CD4-positive, alpha-beta T cell (primary cell): ENCODE data around the gene SH3BP2. TPM values are rescaled to one million over a fixed set of nuclear protein-coding genes. Genes with fewer than 3 reads are reported as not detected.

ENCODE experiments used
- ATAC-seq: fragments of 200-7000 bp; cut with Tn5 transposase; one replicate; pipeline ENCODE4 v1.10.0; 2022; ENCODE audit warnings: mild to moderate bottlenecking; ENCODE audit not compliant: poor library complexity
- CTCF ChIA-PET: fragments of 350-600 bp; sonication (Branson Sonifier 250); formaldehyde crosslinking; loops from one replicate; lab custom pipeline; 2021; ENCODE audit warnings: antibody characterized with exemption, inconsistent platforms; lab: Charles Lee
- POLR2A ChIA-PET: fragments of 350-600 bp; sonication (Branson Sonifier 250); formaldehyde crosslinking; loops from one replicate; lab custom pipeline; 2021; ENCODE audit warnings: antibody characterized with exemption, inconsistent platforms; lab: Charles Lee
- DNase-seq, 14 experiments: peaks; one replicate each; pipeline ENCODE4 v3.0.0-alpha.2; 2013 to 2020; ENCODE audit warnings: mixed read lengths in 2 of 14
- H3K27ac ChIP-seq, 2 donors: one replicate each; pipeline versions ENCODE4 v1.5.1 to v1.7.0; 2013; ENCODE audit warnings: low read length in 2 of 2, low read depth in 1 of 2, mild to moderate bottlenecking in 1 of 2
- H3K27me3 ChIP-seq, 2 experiments: 1 replicate in 1 of 2; 2 replicates in 1 of 2; pipeline versions ENCODE4 v1.6.1 to v1.7.0; 2013; ENCODE audit warnings: low read length in 2 of 2, control low read depth in 1 of 2, mild to moderate bottlenecking in 1 of 2, moderate library complexity in 1 of 2; ENCODE audit not compliant: insufficient read depth in 2 of 2, control insufficient read depth in 1 of 2
- H3K36me3 ChIP-seq: one replicate; pipeline ENCODE4 v1.6.1; 2013; ENCODE audit warnings: low read length, control low read depth; ENCODE audit not compliant: insufficient read depth
- H3K4me1 ChIP-seq: one replicate; pipeline ENCODE4 v1.6.1; 2013; ENCODE audit warnings: low read length, control low read depth; ENCODE audit not compliant: insufficient read depth
- H3K4me3 ChIP-seq: one replicate; pipeline ENCODE4 v1.5.1; 2013; ENCODE audit warnings: mild to moderate bottlenecking, low read length, moderate library complexity
- H3K9me3 ChIP-seq, 2 experiments: 1 replicate in 1 of 2; 2 replicates in 1 of 2; pipeline versions ENCODE4 v1.6.1 to v1.7.0; 2013; ENCODE audit warnings: low read length in 2 of 2, mild to moderate bottlenecking in 2 of 2, control low read depth in 1 of 2, moderate library complexity in 1 of 2; ENCODE audit not compliant: control insufficient read depth in 1 of 2, insufficient read depth in 1 of 2
- H3K27ac Mint-ChIP-seq: one replicate; pipeline ENCODE4 v1.8.0; 2020; ENCODE audit warnings: mixed read lengths
- H3K27me3 Mint-ChIP-seq: one replicate; pipeline ENCODE4 v1.8.0; 2021; ENCODE audit warnings: mixed read lengths
- H3K36me3 Mint-ChIP-seq: one replicate; pipeline ENCODE4 v1.8.0; 2021; ENCODE audit warnings: low read depth, mixed read lengths
- H3K4me1 Mint-ChIP-seq: one replicate; pipeline ENCODE4 v1.8.0; 2021; ENCODE audit warnings: low read depth, mixed read lengths
- H3K4me3 Mint-ChIP-seq: one replicate; pipeline ENCODE4 v1.8.0; 2020; ENCODE audit warnings: mild to moderate bottlenecking, mixed read lengths
- H3K9me3 Mint-ChIP-seq: one replicate; pipeline ENCODE4 v1.8.0; 2020; ENCODE audit warnings: mixed read lengths
- intact Hi-C, 2 experiments: fragments of 100-400 bp; cut with DNase I in 1 of 2; cut with micrococcal nuclease in 1 of 2; formaldehyde crosslinking; loops; one replicate each; pipeline versions ENCODE4 v1.15.1 to v1.9.0; 2023 to 2025; cut with DNase I, micrococcal nuclease
- total RNA-seq, 174 experiments: library from RNA in 2 of 174; stranded (reverse) in 2 of 174; gene quantifications; one replicate each; pipeline ENCODE4 v1.2.3 and lab custom pipeline; 2021 to 2026
- TF ChIP-seq, protein P1 (sequence below): fragments of 200-600 bp; IDR thresholded peaks from one replicate; pipeline ENCODE4 v1.8.0; 2022; ENCODE audit warnings: antibody characterized with exemption, mild to moderate bottlenecking

Gene SH3BP2
- total RNA-seq, 2 experiments from 2014 or later: 30.1 to 30.5 TPM

DNA sequence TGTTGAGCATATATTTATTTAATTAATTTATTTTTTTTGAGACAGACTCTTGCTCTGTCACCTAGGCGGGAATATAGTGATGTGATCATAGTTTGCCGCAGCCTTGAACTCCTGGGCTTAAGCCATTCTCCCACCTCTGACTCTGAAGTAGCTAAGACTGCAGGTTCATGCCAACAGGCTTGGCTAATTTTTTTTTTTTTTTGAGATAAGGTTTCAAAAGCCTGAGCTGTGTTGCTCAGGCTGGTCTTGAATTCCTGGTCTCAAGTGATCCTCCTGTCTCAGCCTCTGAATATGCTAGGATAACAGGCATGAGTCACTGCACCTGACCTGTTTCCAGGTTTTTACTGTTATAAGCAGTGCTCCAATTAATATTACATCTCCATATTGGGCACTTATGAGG, 55.6 kb downstream of the SH3BP2 start:
- H3K4me3 Mint-ChIP-seq: no peak overlapping the region
- ChIA-PET CTCF (no interaction called here), POLR2A (interaction anchor here (0.6 to 3.1 kb wide), 3 partner anchors 10 to 50 kb away, joined by 3 to 12 read pairs (median 3); no protein-coding TSS in a partner anchor)
- DNase-seq: no peak
- no peaks in the 10 kb centered on the region for H3K9me3 Mint-ChIP-seq
- ATAC-seq: no peak
- no peaks in the 10 kb centered on the region for H3K27me3 Mint-ChIP-seq
- TF ChIP-seq, protein P1, sequence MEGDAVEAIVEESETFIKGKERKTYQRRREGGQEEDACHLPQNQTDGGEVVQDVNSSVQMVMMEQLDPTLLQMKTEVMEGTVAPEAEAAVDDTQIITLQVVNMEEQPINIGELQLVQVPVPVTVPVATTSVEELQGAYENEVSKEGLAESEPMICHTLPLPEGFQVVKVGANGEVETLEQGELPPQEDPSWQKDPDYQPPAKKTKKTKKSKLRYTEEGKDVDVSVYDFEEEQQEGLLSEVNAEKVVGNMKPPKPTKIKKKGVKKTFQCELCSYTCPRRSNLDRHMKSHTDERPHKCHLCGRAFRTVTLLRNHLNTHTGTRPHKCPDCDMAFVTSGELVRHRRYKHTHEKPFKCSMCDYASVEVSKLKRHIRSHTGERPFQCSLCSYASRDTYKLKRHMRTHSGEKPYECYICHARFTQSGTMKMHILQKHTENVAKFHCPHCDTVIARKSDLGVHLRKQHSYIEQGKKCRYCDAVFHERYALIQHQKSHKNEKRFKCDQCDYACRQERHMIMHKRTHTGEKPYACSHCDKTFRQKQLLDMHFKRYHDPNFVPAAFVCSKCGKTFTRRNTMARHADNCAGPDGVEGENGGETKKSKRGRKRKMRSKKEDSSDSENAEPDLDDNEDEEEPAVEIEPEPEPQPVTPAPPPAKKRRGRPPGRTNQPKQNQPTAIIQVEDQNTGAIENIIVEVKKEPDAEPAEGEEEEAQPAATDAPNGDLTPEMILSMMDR: no peak
- no peaks in the 10 kb centered on the region for H3K9me3 ChIP-seq
- H3K27ac Mint-ChIP-seq: peak overlapping the region; percentile 82
- H3K27ac ChIP-seq: no peak overlapping the region
- H3K36me3 ChIP-seq: peaks cover 2% of the 10 kb centered on the region
- H3K27me3 ChIP-seq: no peaks in the 10 kb centered on the region
- peaks cover 73% of the 10 kb centered on the region for H3K4me1 Mint-ChIP-seq
- intact Hi-C loops: loop anchor here in 1 of 2 experiments (10.0 kb wide), 1 partner anchor 54 kb away; the partner anchor contains the start of gene SH3BP2
- H3K4me1 ChIP-seq: peaks cover 59% of the 10 kb centered on the region
- H3K4me3 ChIP-seq: no peak overlapping the region
- H3K36me3 Mint-ChIP-seq: peaks cover 14% of the 10 kb centered on the region

GRCh38 chr4:2849267-2850152, 56.6 kb downstream of the SH3BP2 start:
- Histone ChIP-seq H3K4me3 (no peak overlapping the region), H3K27me3 (no peaks in the 10 kb centered on the region), H3K36me3 (peaks cover 13% of the 10 kb centered on the region), H3K9me3 (no peaks in the 10 kb centered on the region), H3K27ac (peak overlapping the region in 1 of 2 donors; percentile 42), H3K4me1 (peaks cover 66% of the 10 kb centered on the region)
- Mint-ChIP-seq H3K9me3 (no peaks in the 10 kb centered on the region), H3K36me3 (peaks cover 11% of the 10 kb centered on the region), H3K4me3 (peak overlapping the region; percentile 34), H3K27ac (peak overlapping the region; percentile 82), H3K4me1 (peaks cover 80% of the 10 kb centered on the region), H3K27me3 (no peaks in the 10 kb centered on the region)
- ChIA-PET CTCF (interaction anchor here (0.8 kb wide), 1 partner anchor 37 kb away, joined by 3 read pairs; no protein-coding TSS in a partner anchor), POLR2A (interaction anchor here (3.1 kb wide), 1 partner anchor 11 kb away, joined by 12 read pairs; no protein-coding TSS in a partner anchor)
- intact Hi-C loops: loop anchor here (5.0 to 10.0 kb wide), 3 partner anchors 37 to 58 kb away; partner anchors contain the start of gene SH3BP2 (in 1 of the 2)
- TF ChIP-seq, protein P1: no peak
- DNase-seq (no peak), ATAC-seq (no peak)

GRCh38 chr4:2850966-2851798, 58.3 kb downstream of the SH3BP2 start:
- Mint-ChIP-seq H3K27ac (peak overlapping the region; percentile 82), H3K27me3 (no peaks in the 10 kb centered on the region), H3K36me3 (peaks cover 20% of the 10 kb centered on the region), H3K9me3 (no peaks in the 10 kb centered on the region), H3K4me1 (peaks cover 78% of the 10 kb centered on the region), H3K4me3 (peak overlapping the region; percentile 69)
- CTCF ChIA-PET: no interaction called here
- Histone ChIP-seq H3K27me3 (no peaks in the 10 kb centered on the region), H3K4me1 (peaks cover 61% of the 10 kb centered on the region), H3K9me3 (no peaks in the 10 kb centered on the region), H3K36me3 (peaks cover 19% of the 10 kb centered on the region), H3K4me3 (no peak overlapping the region), H3K27ac (peak overlapping the region; percentile 1 to 38)
- DNase-seq (no peak), ATAC-seq (peak; percentile 37)
- intact Hi-C loops: loop anchor here (5.0 kb wide), 2 partner anchors 39 to 56 kb away; no protein-coding TSS in a partner anchor
- POLR2A ChIA-PET: interaction anchor here (1.0 to 1.5 kb wide), 2 partner anchors 10 to 13 kb away, joined by 3 to 5 read pairs; no protein-coding TSS in a partner anchor
- TF ChIP-seq, protein P1: no peak
